ENCODE data around the gene POTEF.
"Not testable (repeated sequence)": the region's sequence is repeated elsewhere in the genome, so short reads cannot be mapped to it uniquely, and the experiment has no call there.

- not testable (repeated sequence) for TF ChIP-seq CTCF (conservative IDR thresholded peaks at IDR 0.05); ZFX (IDR thresholded peaks at IDR 0.05)
Observed at GRCh38 chr2:130062645-130063044, 66.4 kb downstream of the POTEF start.
